Loucy (cell line): ENCODE measurements around the gene GNE.

ENCODE experiments used
- EZH2phosphoT487 ChIP-seq: fragments of 200-600 bp; IDR thresholded peaks from 2 replicates; pipeline ENCODE4 v1.6.1; 2018; ENCODE audit warnings: antibody characterized with exemption, mild to moderate bottlenecking, moderate library complexity, borderline replicate concordance
- TF ChIP-seq, protein P1 (sequence below): fragments of 200-600 bp; sonication (generic); conservative IDR thresholded peaks from 2 replicates; pipeline ENCODE4 v1.5.1; 2014; ENCODE audit warnings: mild to moderate bottlenecking, antibody characterized with exemption, low read length

- TF ChIP-seq, protein P1, sequence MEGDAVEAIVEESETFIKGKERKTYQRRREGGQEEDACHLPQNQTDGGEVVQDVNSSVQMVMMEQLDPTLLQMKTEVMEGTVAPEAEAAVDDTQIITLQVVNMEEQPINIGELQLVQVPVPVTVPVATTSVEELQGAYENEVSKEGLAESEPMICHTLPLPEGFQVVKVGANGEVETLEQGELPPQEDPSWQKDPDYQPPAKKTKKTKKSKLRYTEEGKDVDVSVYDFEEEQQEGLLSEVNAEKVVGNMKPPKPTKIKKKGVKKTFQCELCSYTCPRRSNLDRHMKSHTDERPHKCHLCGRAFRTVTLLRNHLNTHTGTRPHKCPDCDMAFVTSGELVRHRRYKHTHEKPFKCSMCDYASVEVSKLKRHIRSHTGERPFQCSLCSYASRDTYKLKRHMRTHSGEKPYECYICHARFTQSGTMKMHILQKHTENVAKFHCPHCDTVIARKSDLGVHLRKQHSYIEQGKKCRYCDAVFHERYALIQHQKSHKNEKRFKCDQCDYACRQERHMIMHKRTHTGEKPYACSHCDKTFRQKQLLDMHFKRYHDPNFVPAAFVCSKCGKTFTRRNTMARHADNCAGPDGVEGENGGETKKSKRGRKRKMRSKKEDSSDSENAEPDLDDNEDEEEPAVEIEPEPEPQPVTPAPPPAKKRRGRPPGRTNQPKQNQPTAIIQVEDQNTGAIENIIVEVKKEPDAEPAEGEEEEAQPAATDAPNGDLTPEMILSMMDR, result no peak
- no peak for TF ChIP-seq EZH2phosphoT487
Observed at GRCh38 chr9:36268007-36268427, 9.8 kb upstream of the GNE start.
